Psoas muscle (tissue), 8 donors: Measurements from ENCODE around the gene DDAH1. TPM values are rescaled to one million over a fixed set of nuclear protein-coding genes. Genes with fewer than 3 reads are reported as not detected.
"Not testable (repeated sequence)": the region's sequence is repeated elsewhere in the genome, so short reads cannot be mapped to it uniquely, and the experiment has no call there.

Source experiments
- ATAC-seq, 4 donors: fragments of 200-7000 bp; cut with Tn5 transposase; one replicate each; pipeline ENCODE4 v1.9.1; 2020; ENCODE audit warnings: moderate library complexity in 3 of 4, mild to moderate bottlenecking in 2 of 4
- DNase-seq, 2 donors: peaks; one replicate each; pipeline ENCODE4 v3.0.0-alpha.2; 2020
- H3K27ac ChIP-seq: fragments of 200-600 bp; one replicate; pipeline ENCODE4 v1.8.0; 2022
- H3K27me3 ChIP-seq, 3 donors: fragments of 200-600 bp in 1 of 3; one replicate each; pipeline versions ENCODE4 v1.6.1 to v1.8.0; 2013 to 2022; ENCODE audit warnings: low read length in 2 of 3, mild to moderate bottlenecking in 2 of 3, moderate library complexity in 1 of 3; ENCODE audit not compliant: insufficient read depth in 3 of 3
- H3K36me3 ChIP-seq, 2 donors: fragments of 200-600 bp in 1 of 2; one replicate each; pipeline versions ENCODE4 v1.6.1 to v1.8.0; 2013 to 2022; ENCODE audit warnings: low read depth in 1 of 2, mild to moderate bottlenecking in 1 of 2, moderate library complexity in 1 of 2; ENCODE audit not compliant: insufficient read depth in 1 of 2
- H3K4me1 ChIP-seq: fragments of 200-600 bp; one replicate; pipeline ENCODE4 v1.8.0; 2022
- H3K4me3 ChIP-seq: fragments of 200-600 bp; one replicate; pipeline ENCODE4 v1.8.0; 2022; ENCODE audit warnings: mild to moderate bottlenecking
- H3K9me3 ChIP-seq: fragments of 200-600 bp; one replicate; pipeline ENCODE4 v1.8.0; 2022
- CTCF ChIP-seq: fragments of 200-600 bp; IDR thresholded peaks from one replicate; pipeline ENCODE4 v1.8.0; 2022; ENCODE audit warnings: antibody characterized with exemption
- WGBS, 3 donors: extraction: QIAGEN DNeasy Blood & Tissue Kit; methylation state at CpG; one replicate each; pipeline versions ENCODE4 v1.1.6 to v1.1.7; 2013; 5-methylcytosine and 5-hydroxymethylcytosine counted together
- intact Hi-C, 2 donors: fragments of 100-400 bp; cut with DNase I; formaldehyde crosslinking; loops; one replicate each; pipeline versions ENCODE4 v1.11.0 to v1.14.2; 2022
- polyA plus RNA-seq, 3 donors: library from polyadenylated mRNA; stranded (reverse); fragments of 200-250 nt; gene quantifications; one replicate each; pipeline ENCODE4 v1.2.3, GENCODE V29; 2013
- total RNA-seq, 4 donors: library from RNA; stranded (reverse); fragmentation: NEBNext Ultra II Directional in 2 of 4; extraction: Animal tissue kit (Norgen Biotek cat#: 25700) in 2 of 4; gene quantifications; one replicate each; pipeline versions ENCODE4 v1.2.1 to v1.2.4, GENCODE V29; 2021 to 2023
- donor health status: healthy with polysubstance abuse.
- donor health status: DM: no; HTN: no; CAD: no; lungs with moderate emphysema.
- donor health status: Bipolar disorder and iron deficiency.
- donor health status: healthy.
- donor health status: DM: yes; HTN: yes; CAD: no.
- donor health status: DM: no; HTN: no; CAD: no.
- donor health status: DM: no; HTN: no; CAD: no.
- donor health status: DM: yes; HTN: yes; CAD: no.

Gene DDAH1
- total and polyA plus RNA-seq, 7 donors = 2.1 to 53.6 (median 8.2) TPM

- no peaks in the 10 kb centered on the region for H3K27me3 ChIP-seq
- no peak for TF ChIP-seq CTCF
- DNase-seq = no peak
- 70 to 73% (median 72%) methylated on average over 3 of the region's 3 CpGs for WGBS, 3 donors
- intact Hi-C loops = no loop called here
- peak in 2 of 4 donors; percentile 64 to 69 for ATAC-seq
- no peak overlapping the region for H3K4me3 ChIP-seq
- H3K27ac ChIP-seq = no peak overlapping the region
- H3K36me3 ChIP-seq = peaks cover 0 to 17% of the 10 kb centered on the region in 2 donors
- no peaks in the 10 kb centered on the region for H3K4me1 ChIP-seq
- no peaks in the 10 kb centered on the region for H3K9me3 ChIP-seq
These were observed 113.6 kb downstream of the DDAH1 start for GRCh38 chr1:85351202-85351828.

GRCh38 chr1:85349224-85349623, 115.7 kb downstream of the DDAH1 start:
- ATAC-seq (no peak), DNase-seq (no peak)
- no peaks in the 10 kb centered on the region for H3K4me1 ChIP-seq
- no peaks in the 10 kb centered on the region for H3K27me3 ChIP-seq
- peaks cover 0 to 17% of the 10 kb centered on the region in 2 donors for H3K36me3 ChIP-seq
- 84 to 89% (median 84%) methylated on average over 3 of the region's 3 CpGs for WGBS, 3 donors
- intact Hi-C loops = loop anchor here in 1 of 2 donors (10.0 kb wide), 1 partner anchor 116 kb away; the partner anchor contains the start of gene DDAH1
- H3K9me3 ChIP-seq = no peaks in the 10 kb centered on the region
- TF ChIP-seq CTCF = no peak
- H3K4me3 ChIP-seq = no peak overlapping the region
- no peak overlapping the region for H3K27ac ChIP-seq

- intact Hi-C loops = loop anchor here in 1 of 2 donors (10.0 kb wide), 1 partner anchor 117 kb away; the partner anchor contains the start of gene DDAH1
- H3K27me3 ChIP-seq = no peaks in the 10 kb centered on the region
- H3K36me3 ChIP-seq = peaks cover 0 to 17% of the 10 kb centered on the region in 2 donors
- no peak overlapping the region for H3K27ac ChIP-seq
- no peak for DNase-seq
- TF ChIP-seq CTCF = no peak
- peaks cover 12% of the 10 kb centered on the region for H3K4me1 ChIP-seq
- peak; percentile 51 to 78 (median 72) for ATAC-seq
- H3K4me3 ChIP-seq = no peak overlapping the region
- no peaks in the 10 kb centered on the region for H3K9me3 ChIP-seq
- 23 to 30% (median 25%) methylated on average over 2 of the region's 2 CpGs for WGBS, 3 donors
These were observed 117.1 kb downstream of the DDAH1 start for GRCh38 chr1:85347908-85348307.

GRCh38 chr1:85347275-85347674, 117.7 kb downstream of the DDAH1 start:
- H3K9me3 ChIP-seq, ATAC-seq, DNase-seq, H3K27ac ChIP-seq, H3K4me3 ChIP-seq, H3K27me3 ChIP-seq: not testable (repeated sequence)
- Histone ChIP-seq H3K4me1 (peaks cover 18% of the 10 kb centered on the region), H3K36me3 (peaks cover 0 to 17% of the 10 kb centered on the region in 2 donors)
- 88 to 95% (median 94%) methylated on average over 4 of the region's 4 CpGs for WGBS, 3 donors
- intact Hi-C loops = loop anchor here in 1 of 2 donors (10.0 kb wide), 1 partner anchor 118 kb away; the partner anchor contains the start of gene DDAH1

- intact Hi-C loops = loop anchor here (5.0 to 10.0 kb wide), 3 partner anchors 38 to 121 kb away; partner anchors contain the start of gene DDAH1 (in 1 of the 2)
- whole genome bisulfite sequencing, 3 donors = 17 to 30% (median 22%) methylated on average over 3 of the region's 3 CpGs
These were observed 120.7 kb downstream of the DDAH1 start for GRCh38 chr1:85344256-85344694.

More at GRCh38 chr1:85344256-85344694, 120.7 kb downstream of the DDAH1 start:
- DNase-seq (no peak), ATAC-seq (peak; percentile 61 to 67 (median 66))
- H3K36me3 ChIP-seq = peaks cover 0 to 2% of the 10 kb centered on the region in 2 donors
- no peak overlapping the region for H3K4me3 ChIP-seq
- peak overlapping the region; percentile 53 for H3K27ac ChIP-seq
- peaks cover 37% of the 10 kb centered on the region for H3K4me1 ChIP-seq
- no peaks in the 10 kb centered on the region for H3K27me3 ChIP-seq
- TF ChIP-seq CTCF = peak; percentile 73
- no peaks in the 10 kb centered on the region for H3K9me3 ChIP-seq
